ENCODE measurements around the gene COX7A1.

DNA sequence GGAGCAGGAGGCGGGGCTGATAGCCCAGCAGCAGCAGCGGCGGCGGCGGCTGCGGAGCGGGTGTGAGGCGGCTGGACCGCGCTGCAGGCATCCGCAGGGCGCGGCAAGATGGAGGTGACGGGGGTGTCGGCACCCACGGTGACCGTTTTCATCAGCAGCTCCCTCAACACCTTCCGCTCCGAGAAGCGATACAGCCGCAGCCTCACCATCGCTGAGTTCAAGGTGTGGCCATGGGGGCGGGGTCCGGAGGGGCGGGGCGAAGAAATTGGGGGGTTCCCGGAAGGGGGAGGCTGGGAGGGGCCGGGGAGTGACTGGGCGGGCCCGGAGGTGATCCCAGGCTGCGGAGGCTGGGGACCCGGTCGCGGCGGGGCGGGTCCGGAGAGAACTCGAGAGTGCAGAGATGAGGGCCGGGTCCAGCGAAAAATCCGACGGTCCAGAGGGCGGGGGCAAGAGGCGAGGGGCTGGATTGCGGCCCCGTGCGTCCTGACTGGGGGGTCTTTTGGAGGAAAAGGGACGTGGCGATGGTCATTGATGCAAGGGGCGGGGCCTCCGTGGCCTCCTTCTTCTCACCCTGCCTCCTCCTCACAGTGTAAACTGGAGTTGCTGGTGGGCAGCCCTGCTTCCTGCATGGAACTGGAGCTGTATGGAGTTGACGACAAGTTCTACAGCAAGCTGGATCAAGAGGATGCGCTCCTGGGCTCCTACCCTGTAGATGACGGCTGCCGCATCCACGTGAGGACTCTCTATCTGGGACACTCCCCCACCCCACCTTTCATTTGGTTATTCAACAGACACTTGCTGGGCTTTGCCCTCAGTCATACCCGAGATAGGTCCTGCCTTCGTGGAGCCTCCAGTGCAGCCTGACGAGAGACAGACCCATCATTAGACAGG lies 36.5 kb downstream of the COX7A1 start, which contains the start of gene TBCB:
- TF ChIP-seq, protein P1, sequence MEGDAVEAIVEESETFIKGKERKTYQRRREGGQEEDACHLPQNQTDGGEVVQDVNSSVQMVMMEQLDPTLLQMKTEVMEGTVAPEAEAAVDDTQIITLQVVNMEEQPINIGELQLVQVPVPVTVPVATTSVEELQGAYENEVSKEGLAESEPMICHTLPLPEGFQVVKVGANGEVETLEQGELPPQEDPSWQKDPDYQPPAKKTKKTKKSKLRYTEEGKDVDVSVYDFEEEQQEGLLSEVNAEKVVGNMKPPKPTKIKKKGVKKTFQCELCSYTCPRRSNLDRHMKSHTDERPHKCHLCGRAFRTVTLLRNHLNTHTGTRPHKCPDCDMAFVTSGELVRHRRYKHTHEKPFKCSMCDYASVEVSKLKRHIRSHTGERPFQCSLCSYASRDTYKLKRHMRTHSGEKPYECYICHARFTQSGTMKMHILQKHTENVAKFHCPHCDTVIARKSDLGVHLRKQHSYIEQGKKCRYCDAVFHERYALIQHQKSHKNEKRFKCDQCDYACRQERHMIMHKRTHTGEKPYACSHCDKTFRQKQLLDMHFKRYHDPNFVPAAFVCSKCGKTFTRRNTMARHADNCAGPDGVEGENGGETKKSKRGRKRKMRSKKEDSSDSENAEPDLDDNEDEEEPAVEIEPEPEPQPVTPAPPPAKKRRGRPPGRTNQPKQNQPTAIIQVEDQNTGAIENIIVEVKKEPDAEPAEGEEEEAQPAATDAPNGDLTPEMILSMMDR (IDR thresholded peaks at IDR 0.05 in 4 of 5, conservative IDR thresholded peaks at IDR 0.05 in 1 of 5), result no peak
- TF ChIP-seq POLR2A (IDR thresholded peaks at IDR 0.05), result peak in 1 of 2 donors; percentile 37
